ENCODE results near the gene GADD45B. TPM values are rescaled to one million over a fixed set of nuclear protein-coding genes. Genes with fewer than 3 reads are reported as not detected.

The GADD45B gene
- polyA plus RNA-seq, 1 donor from 2014 or later: not detected

DNA sequence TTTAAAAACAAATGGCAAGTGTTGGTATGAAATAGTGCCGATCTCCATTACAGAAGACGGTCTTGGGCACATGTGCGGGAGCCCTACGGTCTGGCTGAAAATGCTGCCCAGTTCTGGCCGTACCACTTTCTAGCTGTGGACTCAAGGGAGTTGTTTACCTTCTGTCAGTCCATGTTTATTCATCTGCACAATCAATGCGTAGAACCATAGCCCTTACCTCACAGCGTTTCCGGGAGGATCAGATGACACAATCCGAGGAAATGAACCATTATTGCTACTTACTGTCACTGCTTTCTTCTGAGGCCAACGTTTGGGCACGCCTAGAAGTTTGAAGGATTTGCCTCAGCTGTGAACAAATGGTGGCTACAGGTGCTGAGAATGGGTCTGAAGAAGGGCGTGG is 31.2 kb downstream of the GADD45B start:
- no peaks in the 10 kb centered on the region for H3K9me3 ChIP-seq (ENCODE audit: low read length)
- no peaks in the 10 kb centered on the region for H3F3A ChIP-seq (ENCODE audit: insufficient read depth, low read length, poor library complexity, severe bottlenecking)
- no peaks in the 10 kb centered on the region for H3K79me2 ChIP-seq (replicated peaks; ENCODE audit: insufficient read depth, low read length)
- no peaks in the 10 kb centered on the region for H3K36me3 ChIP-seq (ENCODE audit: insufficient read depth, low read length)
- H3K4me3 ChIP-seq (ENCODE audit: low read length): no peak overlapping the region
- no peaks in the 10 kb centered on the region for H3K27me3 ChIP-seq (ENCODE audit: insufficient read depth, low read depth, low read length)
- H4K20me1 ChIP-seq (ENCODE audit: insufficient read depth): no peaks in the 10 kb centered on the region
- TF ChIP-seq MXI1 (conservative IDR thresholded peaks at IDR 0.05; ENCODE audit: poor library complexity, severe bottlenecking) (no peak), EP300 (conservative IDR thresholded peaks at IDR 0.05; ENCODE audit: poor library complexity, severe bottlenecking) (no peak), EZH2 (IDR thresholded peaks at IDR 0.05; ENCODE audit: borderline replicate concordance, insufficient read depth, low read length, poor library complexity, severe bottlenecking) (no peak), RAD21 (conservative IDR thresholded peaks at IDR 0.05) (no peak), TAF1 (IDR thresholded peaks at IDR 0.05; ENCODE audit: low read depth) (no peak), POLR2AphosphoS5 (IDR thresholded peaks at IDR 0.05) (no peak)
- TF ChIP-seq, protein P1, sequence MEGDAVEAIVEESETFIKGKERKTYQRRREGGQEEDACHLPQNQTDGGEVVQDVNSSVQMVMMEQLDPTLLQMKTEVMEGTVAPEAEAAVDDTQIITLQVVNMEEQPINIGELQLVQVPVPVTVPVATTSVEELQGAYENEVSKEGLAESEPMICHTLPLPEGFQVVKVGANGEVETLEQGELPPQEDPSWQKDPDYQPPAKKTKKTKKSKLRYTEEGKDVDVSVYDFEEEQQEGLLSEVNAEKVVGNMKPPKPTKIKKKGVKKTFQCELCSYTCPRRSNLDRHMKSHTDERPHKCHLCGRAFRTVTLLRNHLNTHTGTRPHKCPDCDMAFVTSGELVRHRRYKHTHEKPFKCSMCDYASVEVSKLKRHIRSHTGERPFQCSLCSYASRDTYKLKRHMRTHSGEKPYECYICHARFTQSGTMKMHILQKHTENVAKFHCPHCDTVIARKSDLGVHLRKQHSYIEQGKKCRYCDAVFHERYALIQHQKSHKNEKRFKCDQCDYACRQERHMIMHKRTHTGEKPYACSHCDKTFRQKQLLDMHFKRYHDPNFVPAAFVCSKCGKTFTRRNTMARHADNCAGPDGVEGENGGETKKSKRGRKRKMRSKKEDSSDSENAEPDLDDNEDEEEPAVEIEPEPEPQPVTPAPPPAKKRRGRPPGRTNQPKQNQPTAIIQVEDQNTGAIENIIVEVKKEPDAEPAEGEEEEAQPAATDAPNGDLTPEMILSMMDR (IDR thresholded peaks at IDR 0.05; ENCODE audit: poor library complexity, severe bottlenecking): no peak
- TF ChIP-seq, protein P2, sequence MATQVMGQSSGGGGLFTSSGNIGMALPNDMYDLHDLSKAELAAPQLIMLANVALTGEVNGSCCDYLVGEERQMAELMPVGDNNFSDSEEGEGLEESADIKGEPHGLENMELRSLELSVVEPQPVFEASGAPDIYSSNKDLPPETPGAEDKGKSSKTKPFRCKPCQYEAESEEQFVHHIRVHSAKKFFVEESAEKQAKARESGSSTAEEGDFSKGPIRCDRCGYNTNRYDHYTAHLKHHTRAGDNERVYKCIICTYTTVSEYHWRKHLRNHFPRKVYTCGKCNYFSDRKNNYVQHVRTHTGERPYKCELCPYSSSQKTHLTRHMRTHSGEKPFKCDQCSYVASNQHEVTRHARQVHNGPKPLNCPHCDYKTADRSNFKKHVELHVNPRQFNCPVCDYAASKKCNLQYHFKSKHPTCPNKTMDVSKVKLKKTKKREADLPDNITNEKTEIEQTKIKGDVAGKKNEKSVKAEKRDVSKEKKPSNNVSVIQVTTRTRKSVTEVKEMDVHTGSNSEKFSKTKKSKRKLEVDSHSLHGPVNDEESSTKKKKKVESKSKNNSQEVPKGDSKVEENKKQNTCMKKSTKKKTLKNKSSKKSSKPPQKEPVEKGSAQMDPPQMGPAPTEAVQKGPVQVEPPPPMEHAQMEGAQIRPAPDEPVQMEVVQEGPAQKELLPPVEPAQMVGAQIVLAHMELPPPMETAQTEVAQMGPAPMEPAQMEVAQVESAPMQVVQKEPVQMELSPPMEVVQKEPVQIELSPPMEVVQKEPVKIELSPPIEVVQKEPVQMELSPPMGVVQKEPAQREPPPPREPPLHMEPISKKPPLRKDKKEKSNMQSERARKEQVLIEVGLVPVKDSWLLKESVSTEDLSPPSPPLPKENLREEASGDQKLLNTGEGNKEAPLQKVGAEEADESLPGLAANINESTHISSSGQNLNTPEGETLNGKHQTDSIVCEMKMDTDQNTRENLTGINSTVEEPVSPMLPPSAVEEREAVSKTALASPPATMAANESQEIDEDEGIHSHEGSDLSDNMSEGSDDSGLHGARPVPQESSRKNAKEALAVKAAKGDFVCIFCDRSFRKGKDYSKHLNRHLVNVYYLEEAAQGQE (IDR thresholded peaks at IDR 0.05; ENCODE audit: borderline replicate concordance): no peak
- H3K9me2 ChIP-seq (ENCODE audit: insufficient read depth, low read length): no peaks in the 10 kb centered on the region
- H3K9ac ChIP-seq (ENCODE audit: low read length): no peak overlapping the region
- no peak overlapping the region for H2AFZ ChIP-seq (ENCODE audit: low read depth, low read length)
- H3K27ac ChIP-seq (ENCODE audit: low read length): no peak overlapping the region
- H3K4me2 ChIP-seq (ENCODE audit: low read length): no peak overlapping the region

DNA sequence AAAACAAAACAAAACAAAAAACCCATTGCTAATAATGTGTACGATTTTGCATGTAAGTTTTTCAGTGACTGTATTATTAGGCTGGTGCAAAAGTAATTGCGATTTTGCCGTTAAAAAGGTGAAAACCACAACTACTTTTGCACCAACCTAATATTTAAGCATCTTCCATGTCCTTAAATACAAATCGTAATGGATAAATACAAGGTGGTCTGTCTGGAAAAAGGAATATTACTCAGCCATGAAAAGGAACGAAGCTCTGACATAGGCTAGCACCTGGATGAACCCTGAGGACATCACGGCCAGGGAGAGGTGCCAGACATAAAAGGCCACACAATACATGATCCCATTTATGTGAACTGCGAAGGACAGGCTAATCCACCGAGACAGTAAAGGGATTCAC is 33.2 kb downstream of the GADD45B start:
- Histone ChIP-seq H3K9me2 (ENCODE audit: insufficient read depth, low read length) (no peaks in the 10 kb centered on the region), H3K4me2 (ENCODE audit: low read length) (no peak overlapping the region), H3K79me2 (replicated peaks; ENCODE audit: insufficient read depth, low read length) (no peaks in the 10 kb centered on the region), H2AFZ (ENCODE audit: low read depth, low read length) (no peak overlapping the region), H3K9me3 (ENCODE audit: low read length) (no peaks in the 10 kb centered on the region), H3K9ac (ENCODE audit: low read length) (no peak overlapping the region), H3F3A (ENCODE audit: insufficient read depth, low read length, poor library complexity, severe bottlenecking) (no peaks in the 10 kb centered on the region), H3K27me3 (ENCODE audit: insufficient read depth, low read depth, low read length) (no peaks in the 10 kb centered on the region), H3K4me3 (ENCODE audit: low read length) (no peak overlapping the region), H3K27ac (ENCODE audit: low read length) (no peak overlapping the region), H3K36me3 (ENCODE audit: insufficient read depth, low read length) (no peaks in the 10 kb centered on the region), H4K20me1 (ENCODE audit: insufficient read depth) (no peaks in the 10 kb centered on the region)
- TF ChIP-seq RAD21 (conservative IDR thresholded peaks at IDR 0.05) (no peak), EZH2 (IDR thresholded peaks at IDR 0.05; ENCODE audit: borderline replicate concordance, insufficient read depth, low read length, poor library complexity, severe bottlenecking) (no peak), MXI1 (conservative IDR thresholded peaks at IDR 0.05; ENCODE audit: poor library complexity, severe bottlenecking) (no peak), SMC3 (conservative IDR thresholded peaks at IDR 0.05; ENCODE audit: poor library complexity) (no peak), POLR2AphosphoS5 (IDR thresholded peaks at IDR 0.05) (no peak), TAF1 (IDR thresholded peaks at IDR 0.05; ENCODE audit: low read depth) (no peak), EP300 (conservative IDR thresholded peaks at IDR 0.05; ENCODE audit: poor library complexity, severe bottlenecking) (no peak)
- TF ChIP-seq, protein P1 (IDR thresholded peaks at IDR 0.05; ENCODE audit: poor library complexity, severe bottlenecking): no peak
- TF ChIP-seq, protein P2 (IDR thresholded peaks at IDR 0.05; ENCODE audit: borderline replicate concordance): no peak

All from neural cell (in vitro differentiated cells).